A549 (cell line): ENCODE results near the gene LRRC4C. TPM values are rescaled to one million over a fixed set of nuclear protein-coding genes. Genes with fewer than 3 reads are reported as not detected.

Experiments
- ATAC-seq, 2 experiments: fragments of 200-7000 bp in 1 of 2; fragments of >200 bp in 1 of 2; cut with Nextera tagmentation in 1 of 2; cut with Tn5 transposase in 1 of 2; 3 replicates each; pipeline versions ENCODE4 v1.8.0 to v1.9.1; 2018 to 2020; ENCODE audit warnings: mild to moderate bottlenecking in 1 of 2, moderate library complexity in 1 of 2
- CTCF ChIA-PET: fragments of 300-600 bp; sonication (Branson Sonifier 250); formaldehyde crosslinking; extraction: SDS; loops from one replicate; lab custom pipeline; 2021; ENCODE audit warnings: antibody characterized with exemption, inconsistent platforms; lab: Yijun Ruan, JAX
- POLR2A ChIA-PET: fragments of 350-600 bp; formaldehyde crosslinking; extraction: SDS; loops from one replicate; lab custom pipeline; 2021; ENCODE audit warnings: antibody characterized with exemption, inconsistent platforms; lab: Yijun Ruan, JAX
- DNase-seq, 2 experiments: peaks; one replicate each; pipeline versions ENCODE4 v3.0.0 to v3.0.0-alpha.2; 2011 to 2016; ENCODE audit warnings: low read depth in 1 of 2, low spot score in 1 of 2
- FAIRE-seq: peaks from 2 replicates; lab custom pipeline; 2011; peaks lifted over from hg19 to GRCh38; lab: Jason Lieb, UNC
- H3K27ac ChIP-seq, 2 experiments: fragments of >200 bp; sonication (Bioruptor Twin); formaldehyde crosslinking; 3 replicates each; pipeline ENCODE4 v1.5.1; 2016 to 2017
- H3K4me1 ChIP-seq: fragments of >200 bp; sonication (Bioruptor Twin); formaldehyde crosslinking; 3 replicates; pipeline ENCODE4 v1.6.1; 2016
- H3K4me2 ChIP-seq: fragments of >200 bp; sonication (Bioruptor Twin); formaldehyde crosslinking; 3 replicates; pipeline ENCODE4 v1.6.1; 2016
- H3K4me3 ChIP-seq: fragments of >200 bp; sonication (Bioruptor Twin); formaldehyde crosslinking; 3 replicates; pipeline ENCODE4 v1.5.1; 2016
- H3K9me3 ChIP-seq: fragments of >200 bp; sonication (Bioruptor Twin); formaldehyde crosslinking; 3 replicates; pipeline ENCODE4 v1.6.1; 2016
- BHLHE40 ChIP-seq: IDR thresholded peaks from 2 replicates; pipeline ENCODE4 v1.6.1; 2012; ENCODE audit warnings: low read depth, low read length, inconsistent platforms
- CBX8 ChIP-seq: fragments of 200-600 bp; sonication (generic); IDR thresholded peaks from 2 replicates; pipeline ENCODE4 v1.6.1; 2016
- CHD2 ChIP-seq: fragments of 150-350 bp; IDR thresholded peaks from 2 replicates; pipeline ENCODE4 v1.6.1; 2014; ENCODE audit warnings: low read length; ENCODE audit not compliant: partially characterized antibody
- CHD4 ChIP-seq: fragments of 200-600 bp; sonication (generic); IDR thresholded peaks from 2 replicates; pipeline ENCODE4 v1.6.1; 2016; ENCODE audit warnings: antibody characterized with exemption, mild to moderate bottlenecking, borderline replicate concordance
- EHF ChIP-seq: fragments of 250-450 bp; sonication (Bioruptor Pico); IDR thresholded peaks from 2 replicates; pipeline ENCODE4 v1.5.0; 2020; ENCODE audit warnings: mild to moderate bottlenecking
- FOXS1 ChIP-seq: fragments of 250-450 bp; sonication (Bioruptor Pico); IDR thresholded peaks from 2 replicates; pipeline ENCODE4 v1.5.0; 2020; ENCODE audit warnings: mild to moderate bottlenecking, moderate library complexity
- HEYL ChIP-seq: fragments of 250-450 bp; sonication (Bioruptor Pico); IDR thresholded peaks from 2 replicates; pipeline ENCODE4 v1.8.0; 2021; ENCODE audit warnings: mild to moderate bottlenecking, moderate library complexity
- HOXB5 ChIP-seq: fragments of 250-450 bp; sonication (Bioruptor Pico); IDR thresholded peaks from 2 replicates; pipeline ENCODE4 v1.5.0; 2020; ENCODE audit warnings: mild to moderate bottlenecking, moderate library complexity
- JUNB ChIP-seq: fragments of >200 bp; sonication (Bioruptor Twin); formaldehyde crosslinking; IDR thresholded peaks from 2 replicates; pipeline ENCODE4 v1.6.1; 2016
- MAFK ChIP-seq: fragments of 450-650 bp; IDR thresholded peaks from 2 replicates; pipeline ENCODE4 v1.6.1; 2014; ENCODE audit not compliant: partially characterized antibody
- MAZ ChIP-seq: fragments of 150-350 bp; IDR thresholded peaks from 2 replicates; pipeline ENCODE4 v1.6.1; 2014; ENCODE audit warnings: antibody characterized with exemption, low read depth, low read length, borderline replicate concordance
- NFE2L2 ChIP-seq: fragments of 150-350 bp; conservative IDR thresholded peaks from 2 replicates; pipeline ENCODE4 v1.6.1; 2014; ENCODE audit warnings: low read length
- NPAS2 ChIP-seq: fragments of 250-450 bp; sonication (Bioruptor Pico); IDR thresholded peaks from 2 replicates; pipeline ENCODE4 v1.8.0; 2022; ENCODE audit warnings: mild to moderate bottlenecking, moderate library complexity, borderline replicate concordance
- PHF8 ChIP-seq: fragments of 200-600 bp; sonication (generic); IDR thresholded peaks from 2 replicates; pipeline ENCODE4 v1.6.1; 2016; ENCODE audit warnings: low read depth, mild to moderate bottlenecking, antibody characterized with exemption, moderate library complexity, borderline replicate concordance
- POLR2A ChIP-seq: IDR thresholded peaks from 2 replicates; pipeline ENCODE4 v1.6.1; 2012; ENCODE audit warnings: mild to moderate bottlenecking, low read length
- RAD21 ChIP-seq, 2 experiments: fragments of >200 bp in 1 of 2; sonication (Bioruptor Twin) in 1 of 2; formaldehyde crosslinking in 1 of 2; IDR thresholded peaks in 1 of 2; conservative IDR thresholded peaks in 1 of 2; 2 replicates in 1 of 2; 3 replicates in 1 of 2; pipeline ENCODE4 v1.6.1; 2012 to 2018; ENCODE audit warnings: inconsistent platforms in 1 of 2
- RCOR1 ChIP-seq: fragments of 150-350 bp; IDR thresholded peaks from 2 replicates; pipeline ENCODE4 v1.6.1; 2014; ENCODE audit warnings: antibody characterized with exemption, low read length, low read depth
- RFX5 ChIP-seq: fragments of 450-650 bp; IDR thresholded peaks from 2 replicates; pipeline ENCODE4 v1.7.1; 2014; ENCODE audit warnings: antibody characterized with exemption, mild to moderate bottlenecking, moderate library complexity
- SMC3 ChIP-seq: fragments of >200 bp; sonication (Bioruptor Twin); formaldehyde crosslinking; IDR thresholded peaks from 3 replicates; pipeline ENCODE4 v1.6.1; 2018; ENCODE audit warnings: inconsistent platforms
- WGBS: methylation state at CpG from one replicate; pipeline ENCODE4 v1.1.6; 2017; ENCODE audit errors: missing lambda C conversion rate; 5-methylcytosine and 5-hydroxymethylcytosine counted together
- polyA plus RNA-seq, 4 experiments: library from polyadenylated mRNA; depleted of rRNA in 3 of 4; stranded (reverse); fragments of >200 nt; fragmentation: RNase III in 1 of 4; extraction: RNeasy Plus Mini Kit Qiagen cat#74134 plus additional on column Dnase treatment in 1 of 4; gene quantifications; 2 replicates in 3 of 4; 3 replicates in 1 of 4; pipeline ENCODE4 v1.2.3, GENCODE V29; 2011 to 2017
- TF ChIP-seq, protein P1 (sequence below): IDR thresholded peaks from 2 replicates; pipeline ENCODE4 v1.6.1; 2012
- TF ChIP-seq, protein P2 (sequence below): IDR thresholded peaks from 2 replicates; pipeline ENCODE4 v1.6.1; 2012; ENCODE audit warnings: low read depth, borderline replicate concordance
- TF ChIP-seq, protein P3 (sequence below): fragments of 150-350 bp; IDR thresholded peaks from 2 replicates; pipeline ENCODE4 v1.6.1; 2014; ENCODE audit warnings: low read depth, mild to moderate bottlenecking, low read length
- TF ChIP-seq, protein P4 (sequence below): fragments of 250-450 bp; sonication (Bioruptor Pico); IDR thresholded peaks from 2 replicates; pipeline ENCODE4 v1.5.0; 2020; ENCODE audit warnings: low read depth, mild to moderate bottlenecking, moderate library complexity
- TF ChIP-seq, protein P5 (sequence below): fragments of >200 bp; sonication (Bioruptor Twin); formaldehyde crosslinking; IDR thresholded peaks from 2 replicates; pipeline ENCODE4 v1.6.1; 2016
- TF ChIP-seq, protein P6 (sequence below): fragments of >200 bp; sonication (Bioruptor Twin); formaldehyde crosslinking; IDR thresholded peaks from 3 replicates; pipeline ENCODE4 v1.5.1; 2016

The LRRC4C gene
- polyA plus RNA-seq, 2 of the 4 experiments (the other 2 are of a cell fraction): not detected

DNA sequence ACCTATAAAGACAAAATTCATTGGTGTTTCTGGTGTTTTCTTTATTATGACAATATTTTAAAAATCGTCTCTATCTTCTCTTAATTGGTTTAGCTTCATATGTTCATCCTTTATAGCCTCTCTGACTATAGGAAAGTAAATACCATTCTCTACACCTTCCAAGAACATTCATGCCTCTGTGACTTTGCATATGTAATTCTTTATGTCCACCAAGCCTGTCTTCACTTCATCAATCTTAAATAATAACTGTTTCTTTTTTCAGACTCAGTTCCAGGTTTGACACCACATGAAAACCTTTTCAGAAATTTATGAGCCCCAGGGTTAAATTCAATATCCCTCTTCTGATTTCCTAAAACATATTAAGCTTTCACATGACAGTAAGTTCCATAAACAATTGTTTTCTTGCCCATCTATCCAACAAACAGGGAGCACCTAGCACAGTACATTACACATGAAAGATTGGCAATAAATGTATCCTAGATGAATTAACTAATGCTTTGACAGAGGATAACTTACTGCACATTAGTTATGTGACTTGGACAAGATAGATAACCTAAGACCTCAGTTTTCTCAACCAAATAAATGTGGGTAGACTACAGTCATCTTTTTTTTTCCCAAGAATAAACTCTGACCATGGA is 886.1 kb downstream of the LRRC4C start:
- ChIA-PET CTCF (no interaction called here), POLR2A (no interaction called here)
- DNase-seq (no peak), FAIRE-seq (no peak), ATAC-seq (no peak)
- WGBS: 0% methylated on average over 1 of the region's 1 CpG
- no peaks in the 10 kb centered on the region for H3K4me1 ChIP-seq
- no peak overlapping the region for H3K4me2 ChIP-seq
- H3K27ac ChIP-seq: no peak overlapping the region
- TF ChIP-seq PHF8 (no peak), MAFK (no peak), JUNB (no peak)
- TF ChIP-seq, protein P1, sequence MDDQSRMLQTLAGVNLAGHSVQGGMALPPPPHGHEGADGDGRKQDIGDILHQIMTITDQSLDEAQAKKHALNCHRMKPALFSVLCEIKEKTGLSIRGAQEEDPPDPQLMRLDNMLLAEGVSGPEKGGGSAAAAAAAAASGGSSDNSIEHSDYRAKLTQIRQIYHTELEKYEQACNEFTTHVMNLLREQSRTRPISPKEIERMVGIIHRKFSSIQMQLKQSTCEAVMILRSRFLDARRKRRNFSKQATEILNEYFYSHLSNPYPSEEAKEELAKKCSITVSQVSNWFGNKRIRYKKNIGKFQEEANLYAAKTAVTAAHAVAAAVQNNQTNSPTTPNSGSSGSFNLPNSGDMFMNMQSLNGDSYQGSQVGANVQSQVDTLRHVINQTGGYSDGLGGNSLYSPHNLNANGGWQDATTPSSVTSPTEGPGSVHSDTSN: no peak
- TF ChIP-seq, protein P2, sequence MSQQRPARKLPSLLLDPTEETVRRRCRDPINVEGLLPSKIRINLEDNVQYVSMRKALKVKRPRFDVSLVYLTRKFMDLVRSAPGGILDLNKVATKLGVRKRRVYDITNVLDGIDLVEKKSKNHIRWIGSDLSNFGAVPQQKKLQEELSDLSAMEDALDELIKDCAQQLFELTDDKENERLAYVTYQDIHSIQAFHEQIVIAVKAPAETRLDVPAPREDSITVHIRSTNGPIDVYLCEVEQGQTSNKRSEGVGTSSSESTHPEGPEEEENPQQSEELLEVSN: no peak
- H3K4me3 ChIP-seq: no peak overlapping the region
- H3K9me3 ChIP-seq: no peaks in the 10 kb centered on the region

DNA sequence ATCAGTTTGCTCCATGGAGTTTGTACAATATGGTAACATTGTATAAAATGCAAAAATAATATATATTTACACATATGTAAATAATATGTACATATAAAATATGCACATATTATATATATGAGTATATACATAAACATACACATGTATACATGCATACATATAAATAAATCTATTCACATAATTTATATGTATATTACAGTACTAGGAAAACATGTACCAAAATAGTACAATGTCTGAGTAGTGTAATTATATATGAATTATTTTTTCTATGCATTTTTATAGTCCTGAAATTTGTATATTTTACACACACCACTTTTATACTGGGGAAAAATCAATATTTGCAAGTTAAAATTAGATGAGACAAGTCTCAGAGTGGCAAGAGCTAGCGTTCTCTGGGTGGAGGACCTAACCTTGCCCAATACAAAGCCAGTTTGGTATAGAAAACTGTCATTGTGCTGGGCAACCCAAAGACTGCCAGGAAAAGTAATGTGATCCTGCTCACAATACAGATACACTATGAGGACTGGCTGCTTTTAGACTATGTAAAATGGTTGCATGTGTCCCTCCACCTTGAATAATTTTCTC is 889.4 kb downstream of the LRRC4C start:
- ATAC-seq (no peak), FAIRE-seq (no peak), DNase-seq (no peak)
- H3K27ac ChIP-seq: no peak overlapping the region
- ChIA-PET CTCF (no interaction called here), POLR2A (no interaction called here)
- TF ChIP-seq CHD4: no peak
- TF ChIP-seq RAD21 (conservative IDR thresholded peaks at IDR 0.05 in 1 of 2, IDR thresholded peaks at IDR 0.05 in 1 of 2): no peak
- no peak for TF ChIP-seq CBX8
- no peak for TF ChIP-seq RCOR1
- TF ChIP-seq, protein P3, sequence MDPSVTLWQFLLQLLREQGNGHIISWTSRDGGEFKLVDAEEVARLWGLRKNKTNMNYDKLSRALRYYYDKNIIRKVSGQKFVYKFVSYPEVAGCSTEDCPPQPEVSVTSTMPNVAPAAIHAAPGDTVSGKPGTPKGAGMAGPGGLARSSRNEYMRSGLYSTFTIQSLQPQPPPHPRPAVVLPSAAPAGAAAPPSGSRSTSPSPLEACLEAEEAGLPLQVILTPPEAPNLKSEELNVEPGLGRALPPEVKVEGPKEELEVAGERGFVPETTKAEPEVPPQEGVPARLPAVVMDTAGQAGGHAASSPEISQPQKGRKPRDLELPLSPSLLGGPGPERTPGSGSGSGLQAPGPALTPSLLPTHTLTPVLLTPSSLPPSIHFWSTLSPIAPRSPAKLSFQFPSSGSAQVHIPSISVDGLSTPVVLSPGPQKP: no peak
- no peak for TF ChIP-seq RFX5
- no peak for TF ChIP-seq NPAS2 (CRISPR knock-in tag)
- TF ChIP-seq NFE2L2: no peak
- 6% methylated on average over 1 of the region's 1 CpG for WGBS
- no peaks in the 10 kb centered on the region for H3K4me1 ChIP-seq
- H3K9me3 ChIP-seq: no peaks in the 10 kb centered on the region
- H3K4me2 ChIP-seq: no peak overlapping the region
- no peak overlapping the region for H3K4me3 ChIP-seq

- TF ChIP-seq HEYL (CRISPR knock-in tag): no peak
- TF ChIP-seq MAZ: no peak
- no peak for TF ChIP-seq HOXB5 (CRISPR knock-in tag)
- no peak for TF ChIP-seq PHF8
- H3K4me3 ChIP-seq: no peak overlapping the region
- H3K4me2 ChIP-seq: no peak overlapping the region
- H3K27ac ChIP-seq: no peak overlapping the region
- 18% methylated on average over 1 of the region's 1 CpG for WGBS
- H3K9me3 ChIP-seq: no peaks in the 10 kb centered on the region
- ATAC-seq: no peak
- ChIA-PET CTCF (no interaction called here), POLR2A (no interaction called here)
- no peak for FAIRE-seq
- no peaks in the 10 kb centered on the region for H3K4me1 ChIP-seq
- no peak for DNase-seq
Measured at GRCh38 chr11:40567392-40567791, 892.1 kb downstream of the LRRC4C start.

- Histone ChIP-seq H3K4me3 (no peak overlapping the region), H3K4me1 (no peaks in the 10 kb centered on the region), H3K27ac (no peak overlapping the region), H3K9me3 (no peaks in the 10 kb centered on the region), H3K4me2 (no peak overlapping the region)
- FAIRE-seq (no peak), ATAC-seq (no peak), DNase-seq (no peak)
- WGBS: 0% methylated on average over 3 of the region's 3 CpGs
- ChIA-PET CTCF (no interaction called here), POLR2A (no interaction called here)
- TF ChIP-seq SMC3 (no peak), POLR2A (no peak), FOXS1 (CRISPR knock-in tag) (no peak), MAFK (no peak), CHD4 (no peak), RAD21 (conservative IDR thresholded peaks at IDR 0.05 in 1 of 2, IDR thresholded peaks at IDR 0.05 in 1 of 2) (no peak), NFE2L2 (no peak), BHLHE40 (no peak), EHF (CRISPR knock-in tag) (no peak), CHD2 (no peak)
- TF ChIP-seq, protein P4, sequence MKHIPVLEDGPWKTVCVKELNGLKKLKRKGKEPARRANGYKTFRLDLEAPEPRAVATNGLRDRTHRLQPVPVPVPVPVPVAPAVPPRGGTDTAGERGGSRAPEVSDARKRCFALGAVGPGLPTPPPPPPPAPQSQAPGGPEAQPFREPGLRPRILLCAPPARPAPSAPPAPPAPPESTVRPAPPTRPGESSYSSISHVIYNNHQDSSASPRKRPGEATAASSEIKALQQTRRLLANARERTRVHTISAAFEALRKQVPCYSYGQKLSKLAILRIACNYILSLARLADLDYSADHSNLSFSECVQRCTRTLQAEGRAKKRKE (CRISPR knock-in tag): no peak
- TF ChIP-seq, protein P5, sequence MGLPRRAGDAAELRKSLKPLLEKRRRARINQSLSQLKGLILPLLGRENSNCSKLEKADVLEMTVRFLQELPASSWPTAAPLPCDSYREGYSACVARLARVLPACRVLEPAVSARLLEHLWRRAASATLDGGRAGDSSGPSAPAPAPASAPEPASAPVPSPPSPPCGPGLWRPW: no peak
- TF ChIP-seq, protein P6, sequence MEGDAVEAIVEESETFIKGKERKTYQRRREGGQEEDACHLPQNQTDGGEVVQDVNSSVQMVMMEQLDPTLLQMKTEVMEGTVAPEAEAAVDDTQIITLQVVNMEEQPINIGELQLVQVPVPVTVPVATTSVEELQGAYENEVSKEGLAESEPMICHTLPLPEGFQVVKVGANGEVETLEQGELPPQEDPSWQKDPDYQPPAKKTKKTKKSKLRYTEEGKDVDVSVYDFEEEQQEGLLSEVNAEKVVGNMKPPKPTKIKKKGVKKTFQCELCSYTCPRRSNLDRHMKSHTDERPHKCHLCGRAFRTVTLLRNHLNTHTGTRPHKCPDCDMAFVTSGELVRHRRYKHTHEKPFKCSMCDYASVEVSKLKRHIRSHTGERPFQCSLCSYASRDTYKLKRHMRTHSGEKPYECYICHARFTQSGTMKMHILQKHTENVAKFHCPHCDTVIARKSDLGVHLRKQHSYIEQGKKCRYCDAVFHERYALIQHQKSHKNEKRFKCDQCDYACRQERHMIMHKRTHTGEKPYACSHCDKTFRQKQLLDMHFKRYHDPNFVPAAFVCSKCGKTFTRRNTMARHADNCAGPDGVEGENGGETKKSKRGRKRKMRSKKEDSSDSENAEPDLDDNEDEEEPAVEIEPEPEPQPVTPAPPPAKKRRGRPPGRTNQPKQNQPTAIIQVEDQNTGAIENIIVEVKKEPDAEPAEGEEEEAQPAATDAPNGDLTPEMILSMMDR: no peak
Measured at GRCh38 chr11:40544162-40544561, 915.3 kb downstream of the LRRC4C start.
